LoVo (cell line): Measurements from ENCODE around the gene SLC26A1.

Experiments used
- DNase-seq: peaks from one replicate; pipeline ENCODE4 v3.0.0-alpha.2; 2016; ENCODE audit warnings: low spot score

Gene SLC26A1

DNA sequence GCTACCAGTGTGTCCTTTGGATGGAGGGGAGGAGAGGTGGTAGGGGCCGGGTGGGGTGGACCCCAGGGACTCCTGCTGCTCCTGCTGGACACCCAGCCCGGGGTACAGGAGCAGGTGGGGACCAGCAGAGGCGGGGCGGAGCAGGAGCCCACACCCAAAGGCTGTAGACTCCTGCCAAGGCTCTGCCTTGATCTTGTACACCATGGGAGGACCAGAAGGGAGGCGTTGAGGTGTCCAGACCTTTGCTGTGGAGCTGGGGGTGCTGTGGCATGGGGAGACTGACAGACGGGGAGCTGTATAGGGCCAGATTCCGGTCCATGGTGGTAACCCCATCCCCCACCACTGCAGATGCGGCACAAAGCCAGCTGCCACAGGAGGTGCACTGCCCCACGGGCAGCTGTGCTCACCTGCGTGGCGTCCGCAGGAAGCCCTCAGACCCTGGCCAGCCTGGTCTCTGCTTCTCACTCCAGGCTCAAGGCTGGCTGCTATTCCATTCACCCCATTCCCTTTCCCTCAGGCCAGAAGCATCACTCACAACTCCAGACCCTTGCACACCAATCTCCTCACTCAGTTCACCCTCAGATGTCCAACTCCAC lies 5.0 kb upstream of the SLC26A1 start:
- DNase-seq = no peak

DNA sequence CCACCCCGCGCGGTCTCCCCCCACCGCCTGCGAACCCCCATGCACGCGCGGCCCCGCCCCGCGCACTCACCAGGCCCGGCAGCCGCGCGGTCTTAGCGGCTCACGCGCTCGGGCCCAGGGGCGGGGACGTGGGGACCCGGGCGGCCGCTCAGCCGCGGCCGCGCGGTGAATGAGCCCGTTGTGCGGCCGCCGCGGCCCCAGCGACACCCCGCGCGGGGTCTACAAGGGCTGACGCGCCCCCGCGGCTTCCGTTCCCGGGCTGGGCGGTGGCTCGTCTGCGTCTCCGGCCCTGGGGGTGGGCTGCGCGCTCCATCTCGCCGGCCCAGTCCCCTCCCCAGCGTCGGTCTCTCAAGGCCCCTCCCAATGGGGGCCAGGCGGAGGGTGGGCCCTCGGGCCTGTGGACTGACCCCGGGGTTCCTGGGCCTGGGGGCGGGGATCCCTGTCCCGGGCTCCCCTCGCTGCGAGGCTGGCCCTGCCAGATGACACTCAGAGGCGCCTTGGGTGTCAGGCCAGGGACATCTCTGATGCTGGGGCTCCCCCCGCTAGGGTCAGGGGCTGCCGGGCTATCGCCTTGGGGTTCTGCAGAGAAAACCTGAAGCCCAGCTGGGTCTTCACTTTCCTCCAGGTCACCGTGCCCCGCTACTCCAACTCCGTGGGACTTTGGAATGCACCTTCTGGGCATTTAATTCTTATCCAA lies 4.3 kb upstream of the SLC26A1 start:
- DNase-seq = no peak

DNA sequence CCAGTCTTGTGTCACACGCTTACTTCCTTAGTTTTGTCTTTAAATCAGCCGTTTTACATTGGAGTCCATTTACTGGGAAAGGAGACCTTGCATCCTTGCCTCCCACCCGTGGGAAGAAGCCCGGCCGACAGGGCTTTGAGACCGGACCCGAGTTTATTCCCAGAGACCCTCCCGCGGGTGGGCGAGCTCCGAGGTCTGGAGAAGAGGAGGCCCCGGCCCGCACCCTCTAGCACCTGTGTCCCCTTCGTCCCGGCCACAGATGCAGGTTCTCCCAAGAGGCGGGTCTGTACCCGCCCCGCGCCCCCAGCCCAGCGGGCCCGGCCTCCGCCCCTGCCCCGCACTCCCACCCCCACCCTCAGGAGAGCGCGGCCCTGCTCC lies 3.8 kb upstream of the SLC26A1 start:
- DNase-seq = no peak

DNA sequence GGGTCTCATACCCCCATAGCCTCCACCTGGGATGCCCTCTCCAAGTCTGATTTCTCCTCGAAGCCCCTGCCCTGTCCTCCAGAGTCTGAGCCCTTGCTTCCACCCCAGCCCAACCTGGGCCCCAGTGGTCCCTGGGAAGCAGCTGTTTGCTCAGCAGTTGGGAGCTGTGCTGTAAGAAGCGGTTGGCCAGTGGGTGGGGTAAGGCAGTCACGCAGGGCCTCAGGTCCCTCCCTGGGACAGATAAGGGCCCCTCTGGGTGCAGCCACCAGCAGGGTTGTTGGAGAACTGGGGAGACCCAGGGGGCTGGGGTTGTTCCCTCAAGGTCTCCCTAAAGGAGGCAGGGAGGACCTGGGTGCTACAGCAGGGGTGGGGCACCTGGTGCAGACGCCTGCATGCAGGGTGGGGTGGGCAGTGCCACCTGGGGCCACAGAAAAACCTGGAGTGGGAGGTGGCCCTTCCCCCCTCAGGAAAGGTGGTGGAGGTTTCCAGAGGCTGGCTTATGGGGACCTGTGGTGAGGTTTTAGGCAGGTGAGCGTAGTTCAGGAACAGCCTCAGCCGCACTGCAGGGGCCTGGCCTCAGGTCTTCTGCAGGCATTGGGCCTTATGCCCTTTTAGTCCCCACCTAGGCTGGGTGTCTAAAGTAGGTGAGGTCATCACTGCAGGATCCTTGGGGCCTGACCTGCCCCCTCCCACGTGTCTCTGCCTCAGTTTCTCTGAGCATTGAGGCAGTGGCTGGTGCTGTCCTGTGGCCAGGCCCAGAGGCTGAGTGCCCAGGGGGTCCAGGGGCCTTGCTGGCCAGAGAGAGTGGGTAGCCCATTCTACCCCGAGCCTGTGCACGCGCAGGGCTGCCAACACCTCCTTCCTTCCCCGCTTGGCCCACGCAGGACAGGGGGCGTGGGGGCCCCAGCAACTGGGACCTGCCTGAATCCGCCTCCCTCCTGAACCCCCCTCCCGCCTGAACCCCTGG lies 3.1 kb upstream of the SLC26A1 start:
- no peak for DNase-seq

DNA sequence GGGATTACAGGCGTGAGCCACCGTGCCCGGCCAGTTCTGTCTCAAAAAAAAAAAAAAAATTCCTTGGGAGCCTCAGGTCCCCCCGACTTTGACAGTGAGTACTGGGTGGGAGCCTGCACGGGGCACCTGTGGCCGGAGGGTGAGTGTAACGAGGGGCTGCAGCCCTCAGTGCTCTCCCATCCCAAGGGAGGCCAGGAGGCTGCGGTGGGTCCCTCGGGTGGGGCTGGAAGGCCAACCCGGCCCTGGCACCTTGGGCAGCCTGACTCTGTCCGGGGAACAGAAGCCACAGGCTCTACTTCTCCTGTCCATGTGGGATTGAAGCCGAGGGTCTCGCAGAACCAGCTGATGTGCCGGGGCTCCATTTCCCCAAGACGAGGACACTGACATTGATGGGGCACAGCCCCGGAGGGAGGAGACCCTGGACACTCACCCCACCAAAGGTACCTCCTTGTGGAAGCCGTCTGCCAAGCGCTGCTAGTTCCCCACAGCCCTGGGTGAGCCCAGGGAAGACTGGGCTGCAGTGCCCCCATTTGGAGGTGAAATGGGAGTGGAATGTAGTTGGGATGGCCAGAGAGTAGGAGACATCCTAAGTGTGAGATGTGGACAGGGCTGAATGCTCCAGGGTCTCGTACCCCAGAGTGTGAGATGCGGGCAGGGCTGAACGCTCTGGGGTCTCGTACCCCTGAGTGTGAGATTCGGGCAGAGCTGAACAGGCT lies 2.3 kb upstream of the SLC26A1 start:
- DNase-seq = no peak

DNA sequence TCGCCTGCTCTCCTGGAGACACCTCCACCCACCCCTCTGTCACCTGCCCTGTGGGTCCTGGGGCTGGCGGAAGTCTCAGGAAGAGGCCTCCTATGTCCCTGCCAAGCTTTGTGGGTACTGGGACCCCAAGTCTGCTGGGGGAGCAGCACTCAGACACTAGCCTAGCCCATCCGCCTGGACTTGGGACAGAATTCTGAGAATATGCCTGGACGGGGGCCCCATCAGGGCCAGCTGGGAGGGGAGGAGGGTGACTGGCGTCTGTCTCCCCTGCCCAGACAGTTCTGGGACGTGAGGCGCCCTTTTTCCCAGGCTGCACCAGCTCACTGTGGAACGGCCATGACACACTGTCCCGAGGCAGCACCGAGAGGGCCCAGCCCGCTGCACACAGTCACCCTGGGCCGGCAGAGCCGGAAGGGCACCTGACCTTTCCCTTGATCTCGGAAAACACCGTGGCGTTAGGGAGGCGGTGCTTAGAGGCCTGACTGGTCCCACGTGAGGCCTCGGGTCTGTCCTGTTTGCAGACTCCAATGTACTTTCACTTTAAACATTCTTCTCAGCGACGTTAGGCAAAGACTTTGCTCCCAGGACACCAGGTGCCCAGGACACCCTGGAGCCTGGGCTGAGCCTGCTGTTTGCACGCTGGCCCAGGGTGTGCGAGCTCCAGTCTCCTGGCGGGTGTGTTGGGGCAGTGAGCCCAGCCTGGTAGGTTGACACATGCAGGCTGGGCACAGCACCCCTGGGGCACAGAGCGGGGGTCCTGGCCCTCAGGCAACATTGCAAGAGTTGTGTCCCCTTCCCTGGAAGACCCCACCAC lies 700 bp downstream of the SLC26A1 start:
- peak; percentile 60 for DNase-seq

DNA sequence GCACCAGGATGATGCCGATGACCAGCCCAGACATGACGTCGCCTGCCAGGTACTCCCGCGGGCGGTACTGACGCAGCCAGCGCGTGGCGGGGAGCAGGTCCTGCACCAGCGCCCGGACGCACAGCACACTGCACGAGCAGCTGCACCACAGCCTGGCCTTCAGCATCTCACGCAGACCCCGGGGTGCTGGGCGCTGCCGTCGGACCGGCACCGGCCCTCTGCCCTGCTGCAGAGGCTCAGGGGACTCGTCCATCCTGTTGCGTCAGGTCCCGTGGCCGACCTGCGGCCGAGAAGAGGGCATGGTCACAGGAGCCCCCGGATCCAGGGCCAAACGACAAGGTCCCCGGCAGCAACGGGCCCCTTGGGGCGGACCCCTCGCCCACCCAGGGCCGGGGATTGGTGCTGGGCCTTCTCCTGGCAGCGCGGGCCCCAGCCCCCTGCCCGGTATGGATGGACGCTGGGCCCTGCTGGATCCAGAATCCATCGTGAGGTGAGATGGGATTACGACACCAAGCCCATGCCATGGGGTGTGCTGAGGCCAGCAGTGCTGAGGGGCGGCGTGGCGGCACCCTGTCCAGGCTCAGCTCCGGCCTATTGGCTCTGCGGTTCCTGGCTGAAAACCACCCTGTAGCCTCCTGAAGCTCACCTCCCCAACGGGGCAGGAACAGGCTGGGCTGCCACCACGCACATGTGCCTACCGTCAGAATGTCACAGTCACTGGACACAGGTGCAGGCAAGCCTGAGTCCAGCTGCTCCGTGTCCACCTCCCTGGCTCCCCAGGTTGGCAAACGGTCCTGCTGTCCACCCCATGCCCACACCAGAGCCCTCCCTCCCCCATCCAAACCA lies 1.5 kb downstream of the SLC26A1 start:
- DNase-seq = no peak

DNA sequence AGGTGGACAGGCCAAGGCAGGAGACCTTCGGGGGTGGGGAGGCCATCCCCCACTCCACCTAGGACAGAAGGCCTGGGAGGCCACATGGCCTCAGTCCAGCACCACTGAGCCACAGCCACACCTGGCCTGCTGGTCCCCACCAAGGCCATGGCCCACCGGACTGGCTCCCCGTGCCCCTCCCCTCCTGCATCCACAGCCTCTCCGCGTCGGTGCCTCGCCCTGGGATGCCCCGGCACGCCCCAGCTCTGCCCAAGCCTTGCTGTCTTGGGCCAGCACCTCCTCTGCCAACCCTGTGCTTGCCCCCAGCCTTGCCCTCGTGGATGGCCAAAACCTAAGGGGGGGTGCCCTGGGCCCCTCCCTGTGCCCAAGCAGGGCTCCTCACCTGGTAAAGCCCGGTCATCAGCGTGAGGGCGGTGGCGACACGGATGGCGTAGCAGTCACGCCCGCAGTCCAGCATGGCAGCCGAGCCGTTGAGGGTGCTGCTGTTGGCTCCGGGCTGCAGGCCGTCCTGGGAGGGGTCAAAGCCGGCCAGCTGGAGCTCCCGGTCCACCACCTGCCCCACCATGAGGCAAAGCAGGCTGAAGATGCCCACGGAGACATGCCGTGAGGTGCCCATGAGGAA lies 2.3 kb downstream of the SLC26A1 start:
- DNase-seq = no peak

DNA sequence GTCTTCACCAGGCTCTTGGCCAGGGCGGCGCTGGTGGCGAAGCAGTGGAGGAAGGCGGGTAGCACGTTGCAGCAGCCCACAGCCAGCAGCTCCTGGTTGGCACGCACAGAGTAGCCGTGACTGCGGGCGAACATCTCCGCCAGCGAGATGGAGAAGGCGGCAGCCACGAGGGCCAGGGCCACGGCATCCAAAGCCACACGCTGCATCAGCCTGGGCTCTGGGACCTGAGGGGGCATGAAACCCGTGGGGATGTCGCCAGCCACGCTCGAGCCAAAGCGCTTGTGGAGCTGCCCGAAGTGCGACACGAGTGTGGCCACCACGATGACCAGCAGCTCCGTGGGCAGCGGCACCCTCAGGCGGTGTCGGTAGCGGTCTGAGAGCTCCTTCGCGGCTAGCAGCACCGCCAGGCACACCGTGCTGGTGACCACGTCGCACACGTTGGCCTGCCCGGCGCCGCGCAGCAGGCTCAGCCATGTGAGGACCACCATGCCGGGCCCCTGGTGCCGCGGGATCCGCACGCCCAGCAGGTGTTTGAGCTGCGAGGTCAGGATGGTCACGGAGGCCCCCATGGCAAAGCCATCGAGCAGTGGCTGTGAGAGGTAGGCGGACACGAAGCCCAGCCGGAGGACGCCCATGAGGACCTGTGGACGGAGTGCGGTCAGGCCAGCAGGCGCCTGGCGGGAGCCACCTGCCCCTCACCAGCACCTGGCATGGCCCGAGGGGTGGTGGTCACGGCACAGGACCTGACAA lies 3.3 kb downstream of the SLC26A1 start:
- DNase-seq = no peak

DNA sequence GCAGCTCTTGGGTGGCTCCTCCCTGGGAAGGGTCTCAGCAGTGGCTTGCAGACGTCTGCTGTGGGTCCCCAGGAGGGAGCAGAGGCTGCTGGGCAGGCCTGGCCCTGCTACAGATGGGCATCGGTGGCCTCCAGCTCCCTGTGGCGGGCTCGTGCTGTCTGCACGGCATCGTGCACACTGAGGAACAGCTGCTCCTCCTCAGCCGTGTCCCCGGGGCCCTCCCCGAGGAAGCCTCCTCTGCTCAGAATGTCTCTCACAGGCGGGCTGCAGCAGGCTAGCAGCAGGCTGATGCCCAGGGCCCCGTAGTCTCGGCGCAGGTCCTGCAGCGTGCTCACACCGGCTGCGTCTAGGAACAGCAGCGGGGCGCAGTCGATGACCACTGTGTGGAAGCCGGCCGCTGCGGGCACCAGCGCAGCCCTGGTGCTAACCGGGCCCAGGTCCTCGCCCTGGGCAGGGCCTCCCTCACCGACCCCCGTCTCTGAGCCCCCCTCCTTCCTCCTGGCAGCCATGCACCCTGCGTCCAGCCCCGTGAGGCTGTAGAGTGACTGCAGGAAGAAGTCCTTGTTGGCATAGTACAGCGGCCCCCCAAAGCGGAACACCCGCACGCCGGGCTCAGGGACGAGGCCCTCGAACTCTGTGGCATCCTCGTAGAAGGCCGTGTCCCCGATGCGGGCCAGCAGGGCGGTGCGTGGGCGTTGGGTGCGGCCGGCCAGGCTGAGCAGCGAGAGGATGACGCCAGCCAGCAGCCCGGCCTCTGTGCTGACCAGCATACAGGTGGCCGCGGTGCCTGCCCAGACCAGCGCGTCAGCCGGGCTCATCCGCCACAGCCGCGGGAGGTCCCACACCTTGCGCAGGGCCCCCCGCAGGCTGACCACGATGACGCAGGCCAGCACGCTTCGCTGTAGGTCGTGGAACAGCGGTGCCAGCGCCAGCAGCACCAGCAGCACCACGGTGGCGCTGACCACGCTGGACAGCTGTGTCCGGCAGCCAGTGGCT lies 4.2 kb downstream of the SLC26A1 start:
- DNase-seq = no peak

DNA sequence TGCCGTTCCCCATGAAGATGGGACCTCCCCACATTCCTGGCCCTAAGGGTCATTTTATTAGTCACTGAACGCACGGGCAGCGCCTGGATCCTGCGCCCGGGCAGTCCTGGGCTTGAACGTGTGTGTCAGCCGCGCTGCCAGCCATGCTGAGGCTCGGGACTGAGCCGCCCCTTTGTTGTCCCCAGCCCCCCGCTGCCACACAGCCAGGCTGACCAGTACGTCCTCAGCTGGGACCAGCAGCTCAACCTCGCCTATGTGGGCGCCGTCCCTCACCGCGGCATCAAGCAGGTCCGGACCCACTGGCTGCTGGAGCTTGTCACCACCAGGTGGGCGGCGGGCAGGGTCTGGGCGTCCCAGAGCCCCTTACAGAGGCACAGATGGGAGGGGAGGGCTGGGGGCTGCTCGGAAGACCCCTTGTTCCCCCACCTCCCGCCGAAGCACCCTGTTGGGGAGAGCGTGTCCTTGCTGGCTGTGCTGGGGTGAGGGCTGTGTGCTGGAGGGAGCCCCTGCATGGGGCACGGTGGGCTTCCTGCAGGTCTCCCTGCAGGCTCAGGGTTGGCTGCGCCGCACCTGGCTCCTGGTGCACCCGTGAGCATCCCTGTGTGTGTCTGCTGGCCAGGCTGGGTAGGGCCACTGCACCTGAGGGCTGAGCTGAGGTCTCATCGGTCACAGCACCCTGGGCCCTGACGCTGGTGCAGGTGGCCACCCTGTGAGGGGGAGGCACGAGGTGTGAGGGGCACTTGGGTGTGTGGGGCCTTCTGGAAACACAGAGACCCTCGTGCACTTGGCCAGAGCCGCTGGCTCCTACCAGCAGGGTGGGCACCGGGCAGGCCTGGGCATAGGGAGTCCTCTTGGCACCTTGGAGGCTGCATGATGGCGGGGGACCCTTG lies 5.3 kb downstream of the SLC26A1 start:
- DNase-seq = no peak

DNA sequence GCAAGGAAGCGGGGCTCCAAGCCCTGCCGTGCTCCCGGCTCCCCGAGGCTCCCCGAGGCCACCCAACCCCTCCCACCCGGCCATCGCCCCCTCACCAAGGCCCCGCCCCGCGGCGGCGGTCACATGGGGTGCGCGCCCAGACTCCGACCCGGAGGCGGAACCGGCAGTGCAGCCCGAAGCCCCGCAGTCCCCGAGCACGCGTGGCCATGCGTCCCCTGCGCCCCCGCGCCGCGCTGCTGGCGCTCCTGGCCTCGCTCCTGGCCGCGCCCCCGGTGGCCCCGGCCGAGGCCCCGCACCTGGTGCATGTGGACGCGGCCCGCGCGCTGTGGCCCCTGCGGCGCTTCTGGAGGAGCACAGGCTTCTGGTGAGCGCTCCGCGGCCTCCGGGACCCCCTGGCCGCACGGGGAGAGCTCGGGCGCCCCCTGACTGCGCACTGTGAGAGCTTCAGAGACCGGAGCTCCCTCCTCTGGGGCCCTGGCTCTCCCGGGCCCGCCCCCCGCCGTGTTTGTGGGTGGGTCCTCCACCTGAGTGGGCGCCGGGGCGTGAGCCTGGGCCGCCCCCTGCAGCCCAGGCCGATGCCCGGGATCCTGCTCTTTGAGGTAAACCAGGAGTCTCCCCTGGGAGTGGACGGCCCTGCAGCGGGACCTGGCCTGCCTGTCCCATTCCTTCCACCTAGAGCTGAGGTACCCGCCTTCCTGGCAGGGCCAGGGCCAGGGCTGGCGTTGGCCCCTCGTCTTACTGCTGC lies 6.2 kb downstream of the SLC26A1 start, which contains the start of gene IDUA:
IDUA (plus strand) TSS at position 166 of the 745 bp plus-strand sequence; CDS start at position 207, 41 bp downstream.
- DNase-seq = peak; percentile 73

DNA sequence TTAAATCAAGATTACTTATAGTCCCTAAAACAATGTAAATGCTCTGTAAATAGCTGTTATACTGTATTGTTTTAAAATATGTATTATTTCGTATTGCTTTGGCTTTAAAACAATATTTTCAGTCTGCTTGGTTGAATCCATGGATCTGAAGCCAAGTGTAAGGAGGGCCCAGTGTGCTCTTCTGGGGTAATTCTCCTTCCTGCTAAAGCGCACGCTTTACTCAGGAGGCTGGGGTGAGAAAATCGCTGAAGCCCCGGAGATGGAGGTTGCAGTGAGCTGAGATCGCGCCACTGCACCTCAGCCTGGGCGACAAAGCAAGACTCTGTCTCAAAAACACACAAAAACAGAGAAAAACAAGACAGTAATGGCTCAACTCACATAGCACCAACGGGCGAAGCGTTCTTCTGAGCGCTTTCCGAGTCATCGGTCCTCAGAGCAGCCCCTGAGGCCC lies 6.8 kb downstream of the SLC26A1 start:
- no peak for DNase-seq

DNA sequence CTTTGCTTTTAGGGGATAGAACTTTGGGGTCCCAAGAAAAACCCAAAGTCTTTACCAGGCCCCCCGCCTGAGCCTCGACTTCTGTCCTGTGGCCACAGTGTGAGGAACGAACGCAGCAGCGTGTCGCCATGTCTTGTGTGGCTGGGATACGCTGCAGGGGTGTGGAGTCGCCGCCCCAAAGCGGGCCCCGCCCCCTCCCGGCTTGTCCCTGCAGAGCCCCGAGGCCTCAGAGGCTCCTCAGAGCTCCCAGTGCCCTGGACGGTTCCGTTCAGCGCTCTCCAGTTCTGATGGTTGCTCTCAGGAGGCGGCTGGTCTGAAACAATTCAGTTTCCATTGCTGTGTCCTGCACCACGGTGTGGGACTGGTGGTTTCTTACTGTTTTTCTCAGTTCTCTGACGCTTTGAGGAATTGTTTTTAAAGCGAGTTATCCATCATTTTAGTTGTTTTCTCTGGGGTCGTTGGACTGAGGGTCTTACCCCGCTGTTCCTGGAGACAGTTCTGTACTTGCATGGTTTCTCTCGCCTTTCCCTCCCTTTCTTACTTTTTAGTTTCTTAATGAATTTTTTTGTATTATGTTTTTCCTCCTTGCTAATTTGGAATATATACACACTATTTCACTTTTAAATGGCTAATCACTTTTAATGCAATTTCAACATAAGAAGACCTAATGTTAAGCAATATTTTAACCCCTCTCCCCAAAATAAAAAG lies 7.9 kb downstream of the SLC26A1 start:
- DNase-seq = peak; percentile 15

DNA sequence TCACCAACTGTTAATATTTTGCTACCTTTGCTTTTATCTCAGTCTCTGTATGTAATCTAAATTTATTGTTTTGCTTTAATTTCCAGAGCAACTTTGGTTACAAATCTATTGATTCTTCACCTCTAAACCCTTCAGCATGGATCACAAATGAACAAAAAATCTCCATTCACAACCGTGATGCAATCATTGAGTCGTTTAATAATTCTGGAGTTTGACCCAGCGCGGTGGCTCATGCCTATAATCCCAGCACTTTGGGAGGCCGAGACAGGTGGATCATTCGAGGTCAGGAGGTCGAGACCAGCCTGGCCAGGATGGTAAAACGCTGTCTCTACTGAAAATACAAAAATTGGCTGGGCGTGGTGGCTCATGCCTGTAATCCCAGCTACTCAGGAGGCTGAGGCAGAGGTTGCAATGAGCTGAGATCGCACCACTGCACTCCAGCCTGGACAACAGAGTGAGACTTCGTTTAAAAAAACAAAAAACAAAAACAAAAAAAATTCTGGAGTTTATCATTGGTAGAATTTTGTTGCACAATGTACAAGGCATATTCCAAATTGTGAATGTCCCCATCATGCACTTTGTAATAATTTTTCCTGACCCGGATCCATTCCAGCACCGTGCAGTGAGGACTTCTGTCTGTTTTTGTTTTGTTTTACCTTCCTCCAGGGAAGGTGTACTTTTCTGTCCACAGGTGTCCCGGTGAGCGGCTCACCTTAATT lies 8.7 kb downstream of the SLC26A1 start:
- no peak for DNase-seq
